Fibroblast of pulmonary artery (primary cell): ENCODE results near the gene RMND5B.
A peak's percentile ranks its signal among the peaks of the same experiment; 100 is the strongest.
"Not testable (repeated sequence)": the region's sequence is repeated elsewhere in the genome, so short reads cannot be mapped to it uniquely, and the experiment has no call there.

ENCODE experiments used
- DNase-seq: peaks from one replicate; pipeline ENCODE4 v3.0.0-alpha.2; 2010; ENCODE audit warnings: low read depth
- H3K4me3 ChIP-seq: replicated peaks from 2 replicates; pipeline ENCODE4 v1.5.1; 2011; ENCODE audit warnings: low read depth, mild to moderate bottlenecking, control low read depth, low read length, moderate library complexity
- CTCF ChIP-seq: IDR thresholded peaks from 2 replicates; pipeline ENCODE4 v1.5.1; 2011; ENCODE audit warnings: mild to moderate bottlenecking, control low read depth, low read length, inconsistent platforms; ENCODE audit errors: missing control alignments

The RMND5B gene, protein sequence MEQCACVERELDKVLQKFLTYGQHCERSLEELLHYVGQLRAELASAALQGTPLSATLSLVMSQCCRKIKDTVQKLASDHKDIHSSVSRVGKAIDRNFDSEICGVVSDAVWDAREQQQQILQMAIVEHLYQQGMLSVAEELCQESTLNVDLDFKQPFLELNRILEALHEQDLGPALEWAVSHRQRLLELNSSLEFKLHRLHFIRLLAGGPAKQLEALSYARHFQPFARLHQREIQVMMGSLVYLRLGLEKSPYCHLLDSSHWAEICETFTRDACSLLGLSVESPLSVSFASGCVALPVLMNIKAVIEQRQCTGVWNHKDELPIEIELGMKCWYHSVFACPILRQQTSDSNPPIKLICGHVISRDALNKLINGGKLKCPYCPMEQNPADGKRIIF

GRCh38 chr5:178130576-178131445 lies at the start of gene RMND5B:
Gene RMND5B, plus strand, starts transcription at chr5:178131014. Its CDS starts 7,106 bp downstream, at chr5:178138120.
- DNase-seq, result peak; percentile 69
- TF ChIP-seq CTCF, result no peak
- peak within 1 kb of the TSS; percentile 79 for H3K4me3 ChIP-seq

DNA sequence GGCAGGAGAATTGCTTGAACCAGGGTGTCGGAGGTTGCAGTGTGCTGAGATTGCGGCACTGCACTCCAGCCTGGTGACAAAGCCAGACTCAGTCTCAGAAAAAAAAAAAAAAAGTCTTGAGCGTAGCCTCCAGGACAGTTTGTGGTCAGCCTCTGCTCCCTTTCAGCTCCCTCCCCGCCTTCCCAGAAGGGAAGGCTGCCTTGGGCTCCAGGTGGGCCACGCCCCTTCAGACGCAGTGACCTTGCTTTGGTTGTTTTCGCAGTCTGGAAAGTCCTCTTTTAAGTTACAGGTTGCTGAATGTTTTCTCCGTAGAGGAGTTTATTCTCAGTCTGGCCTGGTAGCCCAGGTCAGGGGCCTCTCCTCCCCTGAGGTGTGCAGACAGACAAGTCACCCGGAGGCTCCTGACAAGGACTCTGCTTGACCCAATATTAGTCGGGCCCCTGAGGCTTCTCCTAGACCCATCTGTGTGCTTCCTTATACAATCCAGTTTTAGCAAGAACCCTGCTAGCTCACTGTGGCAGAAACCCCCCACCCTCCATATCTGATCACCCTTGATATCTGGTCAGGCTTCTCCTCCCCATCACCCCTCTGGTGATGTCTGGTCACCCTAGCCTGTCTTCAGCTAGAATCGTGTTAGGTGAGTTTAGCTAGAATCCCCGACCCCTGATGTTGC lies 49.1 kb upstream of the RMND5B start:
- DNase-seq, result no peak
- TF ChIP-seq CTCF, result no peak
- H3K4me3 ChIP-seq, result no peak overlapping the region

GRCh38 chr5:178083922-178084321 lies 46.9 kb upstream of the RMND5B start:
- no peak for TF ChIP-seq CTCF
- no peak overlapping the region for H3K4me3 ChIP-seq
- DNase-seq, result no peak

DNA sequence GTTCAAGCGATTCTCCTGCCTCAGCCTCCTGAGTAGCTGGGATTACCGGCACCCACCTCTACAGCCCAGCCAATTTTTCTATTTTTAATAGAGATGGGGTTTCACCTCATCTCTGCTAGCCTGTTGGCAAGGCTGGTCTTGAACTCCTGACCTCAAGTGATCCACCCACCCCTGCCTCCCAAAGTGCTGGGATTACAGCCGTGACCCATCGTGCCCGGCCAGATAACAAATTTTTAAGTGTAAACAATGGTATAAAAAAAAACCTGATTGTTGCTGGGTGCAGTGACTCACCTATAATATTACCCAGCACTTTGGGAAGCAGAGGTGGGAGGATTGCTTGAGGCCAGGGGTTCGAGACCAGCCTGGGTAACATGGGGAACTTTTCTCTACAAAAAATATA lies 45.5 kb upstream of the RMND5B start:
- no peak for TF ChIP-seq CTCF
- H3K4me3 ChIP-seq, result no peak overlapping the region
- DNase-seq, result no peak

DNA sequence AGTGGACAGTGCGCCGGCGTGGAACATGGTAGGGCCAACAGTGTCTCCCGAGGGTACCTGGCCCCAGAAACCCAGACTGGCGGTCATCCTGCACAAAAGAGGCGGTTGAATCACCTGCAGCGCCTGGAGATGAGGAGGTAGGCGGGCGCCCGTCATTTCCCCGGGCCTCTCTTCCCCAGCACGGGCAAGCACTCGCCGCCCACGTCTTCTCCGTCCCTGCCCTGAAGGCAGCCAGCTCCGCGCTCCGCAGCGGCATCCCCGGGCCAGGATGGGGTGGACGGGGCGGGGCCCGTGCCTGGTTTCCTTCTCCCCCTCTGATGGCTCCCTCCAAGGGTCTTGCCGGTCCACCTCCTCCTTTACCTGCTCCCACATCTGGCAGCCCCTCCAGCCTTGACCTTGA lies 44.5 kb upstream of the RMND5B start:
- no peak for TF ChIP-seq CTCF
- no peak for DNase-seq
- H3K4me3 ChIP-seq, result no peak overlapping the region

DNA sequence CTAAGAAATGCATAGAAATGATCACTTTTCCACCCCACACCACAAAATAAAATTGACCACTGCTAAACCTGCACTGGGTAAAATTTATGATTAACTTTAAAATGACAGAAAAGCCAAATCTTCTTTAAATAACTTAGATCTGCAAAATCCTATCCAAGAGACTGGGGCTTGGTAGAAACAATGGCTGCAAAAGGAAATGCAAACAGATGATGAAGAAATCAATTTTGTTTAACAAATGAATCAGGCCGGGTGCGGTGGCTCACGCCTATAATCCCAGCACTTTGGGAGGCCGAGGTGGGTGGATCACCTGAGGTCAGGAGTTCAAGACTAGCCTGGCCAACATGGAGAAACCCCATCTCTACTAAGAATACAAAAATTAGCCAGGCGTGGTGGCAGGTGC lies 43.6 kb upstream of the RMND5B start:
- not testable (repeated sequence) for H3K4me3 ChIP-seq

DNA sequence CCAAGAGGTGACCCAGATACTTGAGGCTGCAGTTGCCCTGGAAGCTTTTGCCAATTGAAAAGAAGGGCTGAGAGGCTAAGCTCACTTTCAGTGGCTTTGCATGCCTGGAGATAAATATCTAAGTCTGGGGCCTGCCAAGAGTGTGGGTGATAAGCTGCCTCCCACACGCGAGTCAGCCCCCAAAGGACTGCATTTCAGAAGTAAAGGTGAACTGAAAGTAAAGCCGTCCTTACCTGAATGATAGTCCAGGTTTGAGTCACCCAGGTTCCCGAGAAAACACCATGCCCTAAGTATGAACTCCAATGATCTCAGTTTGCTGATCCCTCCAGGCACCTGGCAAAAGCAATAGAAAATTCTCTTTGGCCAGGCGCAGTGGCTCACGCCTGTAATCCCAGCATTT lies 40.0 kb upstream of the RMND5B start:
- DNase-seq, result no peak
- no peak for TF ChIP-seq CTCF
- no peak overlapping the region for H3K4me3 ChIP-seq

More for the DNA sequence above, 43.6 kb upstream of the RMND5B start:
- DNase-seq, result not testable (repeated sequence)
